ENCODE measurements around the gene CARS2.
"Not testable (repeated sequence)": the region's sequence is repeated elsewhere in the genome, so short reads cannot be mapped to it uniquely, and the experiment has no call there.

CARS2 gene

GRCh38 chr13:110731072-110731471 is 25.2 kb upstream of the CARS2 start:
- H3K4me3 ChIP-seq (ENCODE audit: low read depth, low read length): no peak overlapping the region
- no peak for TF ChIP-seq CTCF (IDR thresholded peaks at IDR 0.05; ENCODE audit: low read depth, low read length, missing control alignments)
- no peak for DNase-seq (ENCODE audit: low read depth)
- in situ Hi-C loops (cut with HindIII; ENCODE audit: low sequenced_read_pairs): no loop called here

- in situ Hi-C loops (cut with HindIII; ENCODE audit: low sequenced_read_pairs): no loop called here
- no peak for DNase-seq (ENCODE audit: low read depth)
- no peak for TF ChIP-seq CTCF (IDR thresholded peaks at IDR 0.05; ENCODE audit: low read depth, low read length, missing control alignments)
- no peak overlapping the region for H3K4me3 ChIP-seq (ENCODE audit: low read depth, low read length)
These were observed 20.8 kb upstream of the CARS2 start for GRCh38 chr13:110726726-110727125.

- DNase-seq (ENCODE audit: low read depth); H3K4me3 ChIP-seq (ENCODE audit: low read depth, low read length); in situ Hi-C loops (cut with HindIII; ENCODE audit: low sequenced_read_pairs): not testable (repeated sequence)
These were observed 20.2 kb upstream of the CARS2 start for GRCh38 chr13:110726153-110726552.

GRCh38 chr13:110723598-110723997 is 17.7 kb upstream of the CARS2 start:
- in situ Hi-C loops (cut with HindIII; ENCODE audit: low sequenced_read_pairs): no loop called here
- TF ChIP-seq CTCF (IDR thresholded peaks at IDR 0.05; ENCODE audit: low read depth, low read length, missing control alignments): no peak
- no peak for DNase-seq (ENCODE audit: low read depth)
- H3K4me3 ChIP-seq (ENCODE audit: low read depth, low read length): no peak overlapping the region

GRCh38 chr13:110722971-110723370 is 17.1 kb upstream of the CARS2 start:
- TF ChIP-seq CTCF (IDR thresholded peaks at IDR 0.05; ENCODE audit: low read depth, low read length, missing control alignments): no peak
- no peak for DNase-seq (ENCODE audit: low read depth)
- H3K4me3 ChIP-seq (ENCODE audit: low read depth, low read length): no peak overlapping the region
- in situ Hi-C loops (cut with HindIII; ENCODE audit: low sequenced_read_pairs): no loop called here

- no peak overlapping the region for H3K4me3 ChIP-seq (ENCODE audit: low read depth, low read length)
- in situ Hi-C loops (cut with HindIII; ENCODE audit: low sequenced_read_pairs): no loop called here
- DNase-seq (ENCODE audit: low read depth): no peak
- TF ChIP-seq CTCF (IDR thresholded peaks at IDR 0.05; ENCODE audit: low read depth, low read length, missing control alignments): no peak
These were observed 13.3 kb upstream of the CARS2 start for GRCh38 chr13:110719036-110719710.

GRCh38 chr13:110716247-110716515 is 10.3 kb upstream of the CARS2 start:
- DNase-seq (ENCODE audit: low read depth): no peak
- TF ChIP-seq CTCF (IDR thresholded peaks at IDR 0.05; ENCODE audit: low read depth, low read length, missing control alignments): no peak
- in situ Hi-C loops (cut with HindIII; ENCODE audit: low sequenced_read_pairs): no loop called here
- peak overlapping the region; percentile 97 for H3K4me3 ChIP-seq (ENCODE audit: low read depth, low read length)

Data from astrocyte of the cerebellum (primary cell).